GM12878 (cell line): Measurements from ENCODE around the gene ACTR1A. TPM values are rescaled to one million over a fixed set of nuclear protein-coding genes. Genes with fewer than 3 reads are reported as not detected.

ENCODE experiments used
- ATAC-seq: fragments of 200-7000 bp; cut with Tn5 transposase; 3 replicates; pipeline ENCODE4 v1.9.1; 2020; ENCODE audit warnings: mild to moderate bottlenecking, moderate library complexity
- BruUV-seq: library from RNA; stranded (reverse); fragments of 400-500 nt; replicated peaks from 2 replicates; lab custom pipeline; 2021; lab: Mats Ljungman, UMichigan
- CTCF ChIA-PET: fragments of 300-600 bp; sonication (Branson Sonifier 250); formaldehyde crosslinking; extraction: SDS; loops from one replicate; lab custom pipeline; 2021; ENCODE audit warnings: inconsistent platforms; lab: Yijun Ruan, JAX
- POLR2A ChIA-PET: fragments of 350-600 bp; formaldehyde crosslinking; extraction: SDS; loops from one replicate; lab custom pipeline; 2021; ENCODE audit warnings: inconsistent platforms; lab: Charles Lee
- RAD21 ChIA-PET: fragments of 300-600 bp; sonication (Branson Sonifier 250); formaldehyde crosslinking; loops from one replicate; lab custom pipeline; 2023; ENCODE audit warnings: antibody characterized with exemption; ENCODE audit not compliant: unreplicated experiment; lab: Charles Lee
- SMC1A ChIA-PET: fragments of 300-600 bp; sonication (Branson Sonifier 250); formaldehyde crosslinking; loops from one replicate; lab custom pipeline; 2023; ENCODE audit not compliant: unreplicated experiment, uncharacterized antibody; lab: Charles Lee
- DNase-seq: peaks from one replicate; pipeline ENCODE4 v3.0.0-alpha.2; 2011; ENCODE audit warnings: low read depth, low spot score
- FAIRE-seq: peaks from 3 replicates; lab custom pipeline; 2011; peaks lifted over from hg19 to GRCh38; lab: Jason Lieb, UNC
- H2AFZ ChIP-seq: 2 replicates; pipeline ENCODE4 v1.6.0; 2011; ENCODE audit warnings: low read depth, low read length, control low read depth; ENCODE audit not compliant: control insufficient read depth
- H3K27ac ChIP-seq: 2 replicates; pipeline ENCODE4 v1.5.1; 2011; ENCODE audit warnings: control low read depth; ENCODE audit not compliant: control insufficient read depth, insufficient read depth
- H3K27me3 ChIP-seq, 2 experiments: replicated peaks in 1 of 2; 2 replicates each; pipeline versions ENCODE4 v1.6.0 to v1.6.1; 2011; ENCODE audit warnings: low read length in 1 of 2; ENCODE audit not compliant: control insufficient read depth in 2 of 2, insufficient read depth in 2 of 2
- H3K36me3 ChIP-seq, 2 experiments: 2 replicates each; pipeline ENCODE4 v1.5.1; 2011; ENCODE audit warnings: low read length in 1 of 2; ENCODE audit not compliant: control insufficient read depth in 2 of 2, insufficient read depth in 2 of 2
- H3K4me1 ChIP-seq: 2 replicates; pipeline ENCODE4 v1.6.1; 2011; ENCODE audit warnings: mild to moderate bottlenecking, low read length, moderate library complexity, mixed read lengths; ENCODE audit not compliant: control insufficient read depth, insufficient read depth
- H3K4me2 ChIP-seq: 2 replicates; pipeline ENCODE4 v1.6.0; 2011; ENCODE audit warnings: control low read depth; ENCODE audit not compliant: control insufficient read depth, insufficient read depth
- H3K4me3 ChIP-seq: fragments of 200-600 bp; sonication (generic); 2 replicates; pipeline ENCODE4 v1.5.1; 2016
- H3K79me2 ChIP-seq: 2 replicates; pipeline ENCODE4 v1.6.0; 2011; ENCODE audit warnings: low read length; ENCODE audit not compliant: control insufficient read depth, insufficient read depth
- H3K9ac ChIP-seq: 2 replicates; pipeline ENCODE4 v1.8.0; 2011; ENCODE audit warnings: low read length, control low read depth, mixed read lengths; ENCODE audit not compliant: control insufficient read depth, insufficient read depth
- H3K9me3 ChIP-seq: replicated peaks from 3 replicates; pipeline ENCODE4 v1.5.1; 2011; ENCODE audit warnings: mild to moderate bottlenecking, low read length; ENCODE audit not compliant: control insufficient read depth, insufficient read depth
- H4K20me1 ChIP-seq: 2 replicates; pipeline ENCODE4 v1.6.0; 2011; ENCODE audit not compliant: control insufficient read depth, insufficient read depth
- ATF7 ChIP-seq: fragments of 450-650 bp; IDR thresholded peaks from 2 replicates; pipeline ENCODE4 v1.6.1; 2016; ENCODE audit warnings: low read depth, mild to moderate bottlenecking
- NR2C2 ChIP-seq: IDR thresholded peaks from 2 replicates; pipeline ENCODE4 v1.6.1; 2011; ENCODE audit warnings: borderline replicate concordance, low read depth; ENCODE audit not compliant: control insufficient read depth, insufficient read length
- RAD21 ChIP-seq: IDR thresholded peaks from 2 replicates; pipeline ENCODE4 v1.6.1; 2011; ENCODE audit warnings: mild to moderate bottlenecking, low read depth, low read length, moderate library complexity; ENCODE audit not compliant: insufficient read depth
- RUNX3 ChIP-seq: IDR thresholded peaks from 2 replicates; pipeline ENCODE4 v1.6.1; 2012; ENCODE audit warnings: low read length, inconsistent platforms
- ZBED1 ChIP-seq: IDR thresholded peaks from 2 replicates; pipeline ENCODE4 v1.6.1; 2016; ENCODE audit warnings: borderline replicate concordance
- WGBS: methylation state at CpG from one replicate; pipeline ENCODE4 v1.1.6; 2016; ENCODE audit warnings: low lambda C conversion rate; ENCODE audit not compliant: insufficient replicate concordance, insufficient coverage; ENCODE audit errors: missing lambda C conversion rate; 5-methylcytosine and 5-hydroxymethylcytosine counted together
- in situ Hi-C: fragments of 300-500 bp; cut with MboI; formaldehyde crosslinking; loops from 9 replicates; pipeline ENCODE4 v1.14.3; 2018; ENCODE audit warnings: mixed read lengths
- intact Hi-C: fragments of 100-400 bp; cut with micrococcal nuclease; formaldehyde crosslinking; loops from one replicate; pipeline ENCODE4 v1.14.2; 2022; ENCODE audit not compliant: unreplicated experiment
- polyA plus RNA-seq, 11 experiments: library from polyadenylated mRNA; depleted of rRNA in 4 of 11; unstranded in 6 of 11; stranded (reverse) in 5 of 11; fragments of >200 nt; fragmentation: Nextera tagmentation in 4 of 11; fragmentation: Illumina TruSeq in 1 of 11; extraction: Ambion mirVana in 4 of 11; extraction: Trizol in 1 of 11; gene quantifications; 1 replicate in 1 of 11; 2 replicates in 10 of 11; pipeline versions ENCODE4 v1.2.1 to v1.2.3, GENCODE V29; 2011 to 2016; ENCODE audit warnings: inconsistent platforms in 2 of 11, missing spikeins in 2 of 11, low read depth in 1 of 11
- total RNA-seq, 4 experiments: library from RNA; depleted of rRNA in 3 of 4; stranded (reverse); fragments of >200 nt in 3 of 4; fragmentation: Illumina TruSeq in 1 of 4; extraction: Trizol in 1 of 4; gene quantifications; 2 replicates each; pipeline versions ENCODE4 v1.2.1 to v1.2.3, GENCODE V29; 2013 to 2021
- TF ChIP-seq, protein P1 (sequence below), 3 experiments: IDR thresholded peaks in 2 of 3; conservative IDR thresholded peaks in 1 of 3; 2 replicates each; pipeline ENCODE4 v1.5.1; 2011; ENCODE audit warnings: low read depth in 3 of 3, low read length in 3 of 3, mild to moderate bottlenecking in 3 of 3, control low read depth in 2 of 3, moderate library complexity in 2 of 3, inconsistent platforms in 1 of 3, mixed read lengths in 1 of 3; ENCODE audit not compliant: control insufficient read depth in 2 of 3, insufficient read depth in 1 of 3; ENCODE audit errors: extremely low read depth in 1 of 3

Gene ACTR1A
- total and polyA plus RNA-seq, 10 of the 15 experiments (the other 5 are each of a cell fraction or from before 2014, with no cell fraction given) = 43.0 to 110 (median 78.9) TPM

GRCh38 chr10:102542800-102543418 is 40.4 kb upstream of the ACTR1A start:
- Histone ChIP-seq H3K36me3 (no peaks in the 10 kb centered on the region), H2AFZ (no peak overlapping the region), H3K27ac (no peak overlapping the region), H3K4me3 (no peak overlapping the region), H3K4me1 (peaks cover 11% of the 10 kb centered on the region), H3K9ac (no peak overlapping the region), H4K20me1 (no peaks in the 10 kb centered on the region), H3K27me3 (no peaks in the 10 kb centered on the region), H3K79me2 (no peaks in the 10 kb centered on the region), H3K4me2 (no peak overlapping the region), H3K9me3 (no peaks in the 10 kb centered on the region)
- ChIA-PET RAD21 (no interaction called here), SMC1A (interaction anchor here (1.0 kb wide), 1 partner anchor 39 kb away, joined by 4 read pairs; the partner anchor contains the start of gene SUFU), POLR2A (interaction anchor here (1.2 to 1.4 kb wide), 2 partner anchors 20 to 38 kb away, joined by 5 to 6 read pairs; no protein-coding TSS in a partner anchor), CTCF (no interaction called here)
- ATAC-seq (no peak), FAIRE-seq (no peak), DNase-seq (no peak)
- no TSS peak for BruUV-seq
- WGBS = 74% methylated on average over 8 of the region's 8 CpGs
- intact Hi-C loops = no loop called here
- in situ Hi-C loops = no loop called here
- TF ChIP-seq ATF7 (peak; percentile 69), NR2C2 (no peak)

DNA sequence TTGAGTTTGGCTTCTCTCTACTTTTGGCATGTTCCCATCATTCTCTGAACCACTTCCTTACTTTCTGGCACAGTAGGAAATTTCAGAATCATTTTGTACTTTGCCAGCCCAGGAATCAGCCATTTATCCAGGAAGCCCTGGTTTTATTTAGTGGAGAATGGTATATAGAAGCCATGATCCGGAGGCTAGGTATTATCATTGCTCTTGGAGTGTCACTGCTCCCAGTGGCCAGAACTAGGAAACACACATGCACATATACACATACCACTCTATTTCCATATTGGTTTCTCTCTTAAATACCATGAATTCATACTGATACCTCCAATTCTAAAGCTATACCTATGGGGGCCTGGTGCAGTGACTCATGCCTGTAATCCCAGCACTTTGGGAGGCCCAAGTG is 37.5 kb upstream of the ACTR1A start:
- ATAC-seq (peak; percentile 88), DNase-seq (no peak), FAIRE-seq (no peak)
- BruUV-seq = no TSS peak
- no peak overlapping the region for H3K27ac ChIP-seq
- intact Hi-C loops (loop anchor here (1.0 kb wide), 1 partner anchor 37 kb away; the partner anchor contains the start of gene SUFU), in situ Hi-C loops (no loop called here)
- H3K9me3 ChIP-seq = no peaks in the 10 kb centered on the region
- ChIA-PET RAD21 (interaction anchor here (0.6 to 1.6 kb wide), 5 partner anchors 35 to 245 kb away, joined by 3 to 7 read pairs (median 3); partner anchors contain the start of genes ACTR1A and SUFU), SMC1A (interaction anchor here (1.0 to 2.2 kb wide), 3 partner anchors 35 to 42 kb away, joined by 3 to 9 read pairs (median 5); partner anchors contain the start of gene ACTR1A), POLR2A (interaction anchor here (2.5 kb wide), 1 partner anchor 28 kb away, joined by 7 read pairs; no protein-coding TSS in a partner anchor), CTCF (interaction anchor here (0.9 to 2.9 kb wide), 5 partner anchors 12 to 43 kb away, joined by 3 to 9 read pairs (median 4); partner anchors contain the start of gene ACTR1A)
- H4K20me1 ChIP-seq = no peaks in the 10 kb centered on the region
- H3K36me3 ChIP-seq = no peaks in the 10 kb centered on the region
- no peak overlapping the region for H3K9ac ChIP-seq
- no peak overlapping the region for H2AFZ ChIP-seq
- no peaks in the 10 kb centered on the region for H3K27me3 ChIP-seq
- peaks cover 20% of the 10 kb centered on the region for H3K4me1 ChIP-seq
- TF ChIP-seq ZBED1 (no peak), RAD21 (peak; percentile 34), RUNX3 (0 out of 2 replicates have a peak, but pooled peaks have one; percentile 15)
- TF ChIP-seq, protein P1, sequence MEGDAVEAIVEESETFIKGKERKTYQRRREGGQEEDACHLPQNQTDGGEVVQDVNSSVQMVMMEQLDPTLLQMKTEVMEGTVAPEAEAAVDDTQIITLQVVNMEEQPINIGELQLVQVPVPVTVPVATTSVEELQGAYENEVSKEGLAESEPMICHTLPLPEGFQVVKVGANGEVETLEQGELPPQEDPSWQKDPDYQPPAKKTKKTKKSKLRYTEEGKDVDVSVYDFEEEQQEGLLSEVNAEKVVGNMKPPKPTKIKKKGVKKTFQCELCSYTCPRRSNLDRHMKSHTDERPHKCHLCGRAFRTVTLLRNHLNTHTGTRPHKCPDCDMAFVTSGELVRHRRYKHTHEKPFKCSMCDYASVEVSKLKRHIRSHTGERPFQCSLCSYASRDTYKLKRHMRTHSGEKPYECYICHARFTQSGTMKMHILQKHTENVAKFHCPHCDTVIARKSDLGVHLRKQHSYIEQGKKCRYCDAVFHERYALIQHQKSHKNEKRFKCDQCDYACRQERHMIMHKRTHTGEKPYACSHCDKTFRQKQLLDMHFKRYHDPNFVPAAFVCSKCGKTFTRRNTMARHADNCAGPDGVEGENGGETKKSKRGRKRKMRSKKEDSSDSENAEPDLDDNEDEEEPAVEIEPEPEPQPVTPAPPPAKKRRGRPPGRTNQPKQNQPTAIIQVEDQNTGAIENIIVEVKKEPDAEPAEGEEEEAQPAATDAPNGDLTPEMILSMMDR (IDR thresholded peaks at IDR 0.05 in 2 of 3, conservative IDR thresholded peaks at IDR 0.05 in 1 of 3; ENCODE audit: control insufficient read depth in 2 of 3, extremely low read depth in 1 of 3, insufficient read depth in 1 of 3, low read depth in 3 of 3, low read length in 3 of 3) = peak; percentile 40 to 55 (median 53)
- H3K4me3 ChIP-seq = no peak overlapping the region; the same call in 1 of the 2 replicates
- 100% methylated on average over 1 of the region's 1 CpG for WGBS
- H3K79me2 ChIP-seq = no peaks in the 10 kb centered on the region
- no peak overlapping the region for H3K4me2 ChIP-seq
